WTC11 (cell line): ENCODE measurements around the gene NSF. TPM values are rescaled to one million over a fixed set of nuclear protein-coding genes. Genes with fewer than 3 reads are reported as not detected.

ENCODE experiments used
- ATAC-seq: fragments of 200-7000 bp; cut with Tn5 transposase; 2 replicates; pipeline ENCODE4 v1.10.0; 2021; ENCODE audit warnings: mild to moderate bottlenecking, moderate library complexity
- CTCF ChIA-PET: fragments of 300-600 bp; sonication (Branson Sonifier 250); formaldehyde crosslinking; loops from one replicate; lab custom pipeline; 2021; ENCODE audit warnings: antibody characterized with exemption; lab: Charles Lee
- POLR2A ChIA-PET: fragments of 350-600 bp; sonication (Branson Sonifier 250); formaldehyde crosslinking; loops from one replicate; lab custom pipeline; 2021; ENCODE audit warnings: antibody characterized with exemption; lab: Charles Lee
- DNase-seq: peaks from one replicate; pipeline ENCODE4 v3.0.0; 2021; ENCODE audit warnings: low spot score
- H3K27ac Mint-ChIP-seq: 2 replicates; pipeline ENCODE4 v1.8.0; 2021; ENCODE audit warnings: mixed read lengths
- H3K27me3 Mint-ChIP-seq: 2 replicates; pipeline ENCODE4 v1.8.0; 2021; ENCODE audit warnings: low read depth, mild to moderate bottlenecking, moderate library complexity, mixed read lengths
- H3K36me3 Mint-ChIP-seq: 2 replicates; pipeline ENCODE4 v1.8.0; 2021; ENCODE audit warnings: mixed read lengths
- H3K4me1 Mint-ChIP-seq: 2 replicates; pipeline ENCODE4 v1.8.0; 2022; ENCODE audit warnings: mixed read lengths
- H3K4me3 Mint-ChIP-seq: 2 replicates; pipeline ENCODE4 v1.8.0; 2021; ENCODE audit warnings: mild to moderate bottlenecking, moderate library complexity, mixed read lengths
- H3K9me3 Mint-ChIP-seq: 2 replicates; pipeline ENCODE4 v1.8.0; 2021; ENCODE audit warnings: mixed read lengths
- ARID4B ChIP-seq: sonication (generic); formaldehyde crosslinking; IDR thresholded peaks from 2 replicates; pipeline ENCODE4 v1.8.0; 2023; ENCODE audit warnings: missing genetic modification reagents, mild to moderate bottlenecking, borderline replicate concordance
- CREB1 ChIP-seq: sonication (generic); formaldehyde crosslinking; IDR thresholded peaks from 2 replicates; pipeline ENCODE4 v1.8.0; 2023; ENCODE audit warnings: mild to moderate bottlenecking, missing genetic modification reagents
- CTCF ChIP-seq: fragments of 200-600 bp; IDR thresholded peaks from 2 replicates; pipeline ENCODE4 v1.8.0; 2022; ENCODE audit warnings: antibody characterized with exemption
- FOXP1 ChIP-seq: sonication (generic); formaldehyde crosslinking; IDR thresholded peaks from 2 replicates; pipeline ENCODE4 v1.8.0; 2022; ENCODE audit warnings: missing genetic modification reagents, mild to moderate bottlenecking, moderate library complexity, borderline replicate concordance
- FOXP4 ChIP-seq: sonication (generic); formaldehyde crosslinking; IDR thresholded peaks from 2 replicates; pipeline ENCODE4 v1.8.0; 2022; ENCODE audit warnings: mild to moderate bottlenecking, missing genetic modification reagents
- GTF2I ChIP-seq: fragments of 250-450 bp; sonication (Bioruptor Pico); conservative IDR thresholded peaks from 2 replicates; pipeline ENCODE4 v1.4.0; 2021; ENCODE audit warnings: mild to moderate bottlenecking
- MAX ChIP-seq: sonication (generic); formaldehyde crosslinking; IDR thresholded peaks from 2 replicates; pipeline ENCODE4 v1.8.0; 2022; ENCODE audit warnings: mild to moderate bottlenecking, missing genetic modification reagents
- MLX ChIP-seq: sonication (generic); formaldehyde crosslinking; IDR thresholded peaks from 2 replicates; pipeline ENCODE4 v1.8.1; 2023; ENCODE audit warnings: mild to moderate bottlenecking, missing genetic modification reagents, moderate library complexity
- NR1H2 ChIP-seq: sonication (generic); formaldehyde crosslinking; IDR thresholded peaks from 2 replicates; pipeline ENCODE4 v1.9.0; 2021; ENCODE audit warnings: mild to moderate bottlenecking, moderate library complexity, missing genetic modification reagents
- OVOL2 ChIP-seq: fragments of 250-450 bp; sonication (Bioruptor Pico); IDR thresholded peaks from 2 replicates; pipeline ENCODE4 v1.9.0; 2021; ENCODE audit warnings: mild to moderate bottlenecking, borderline replicate concordance
- USF1 ChIP-seq: sonication (generic); formaldehyde crosslinking; IDR thresholded peaks from 2 replicates; pipeline ENCODE4 v1.8.0; 2022; ENCODE audit warnings: mild to moderate bottlenecking, missing genetic modification reagents
- ZBTB43 ChIP-seq: sonication (generic); formaldehyde crosslinking; IDR thresholded peaks from 2 replicates; pipeline ENCODE4 v1.8.1; 2023; ENCODE audit warnings: mild to moderate bottlenecking, missing genetic modification reagents
- ZNF263 ChIP-seq: sonication (generic); formaldehyde crosslinking; IDR thresholded peaks from 2 replicates; pipeline ENCODE4 v1.8.1; 2022; ENCODE audit warnings: low read depth, mild to moderate bottlenecking, moderate library complexity, missing genetic modification reagents
- ZNF317 ChIP-seq: sonication (generic); formaldehyde crosslinking; IDR thresholded peaks from 2 replicates; pipeline ENCODE4 v1.8.1; 2023; ENCODE audit warnings: low read depth, mild to moderate bottlenecking, moderate library complexity, missing genetic modification reagents, borderline replicate concordance
- ZNF396 ChIP-seq: fragments of 250-450 bp; sonication (Bioruptor Pico); IDR thresholded peaks from 2 replicates; pipeline ENCODE4 v1.8.0; 2021; ENCODE audit warnings: mild to moderate bottlenecking, moderate library complexity, borderline replicate concordance
- total RNA-seq: library from RNA; stranded (reverse); gene quantifications from 3 replicates; pipeline ENCODE4 v1.2.3, GENCODE V29; 2021

The NSF gene
- total RNA-seq, 1 experiment from 2014 or later, result 23.0 TPM

- peak; percentile 75; the same call in 1 of the 2 replicates for TF ChIP-seq ZBTB43
- TF ChIP-seq MLX, result no peak
- TF ChIP-seq USF1 (CRISPR knock-in tag), result peak; percentile 31; the same call in 1 of the 2 replicates
- TF ChIP-seq FOXP4, result peak; percentile 94; the same call in 1 of the 2 replicates
- no peak for TF ChIP-seq OVOL2
- 0 out of 2 replicates have a peak, but pooled peaks have one; percentile 17 for TF ChIP-seq ARID4B (CRISPR knock-in tag)
- TF ChIP-seq FOXP1 (CRISPR knock-in tag), result peak; percentile 84
- no peak for TF ChIP-seq ZNF396
Observed at GRCh38 chr17:46772475-46773220, 182.2 kb downstream of the NSF start (continued).

GRCh38 chr17:46773221-46773605, 182.7 kb downstream of the NSF start:
- POLR2A ChIA-PET, result interaction anchor here (1.0 kb wide), 1 partner anchor 46 kb away, joined by 3 read pairs; no protein-coding TSS in a partner anchor
- no peak for ATAC-seq
- H3K4me1 Mint-ChIP-seq, result peaks cover 41% of the 10 kb centered on the region
- H3K9me3 Mint-ChIP-seq, result no peaks in the 10 kb centered on the region
- DNase-seq, result peak; percentile 17
- peak overlapping the region; percentile 76 for H3K27ac Mint-ChIP-seq
- no peak for TF ChIP-seq GTF2I (CRISPR knock-in tag)
- H3K4me3 Mint-ChIP-seq, result peak overlapping the region; percentile 68
- H3K36me3 Mint-ChIP-seq, result peaks cover 12% of the 10 kb centered on the region
- peaks cover 80% of the 10 kb centered on the region for H3K27me3 Mint-ChIP-seq
- CTCF ChIA-PET, result interaction anchor here (0.6 to 1.6 kb wide), 6 partner anchors 8 to 1568 kb away, joined by 3 to 7 read pairs (median 4); no protein-coding TSS in a partner anchor

- peaks cover 44% of the 10 kb centered on the region for H3K4me1 Mint-ChIP-seq
- TF ChIP-seq NR1H2, result no peak
- no peak for TF ChIP-seq MAX
- no peak for TF ChIP-seq ZNF317
- no peak for TF ChIP-seq CTCF
- TF ChIP-seq CREB1, result no peak
- TF ChIP-seq ZNF263 (CRISPR knock-in tag), result no peak
- H3K4me3 Mint-ChIP-seq, result no peak overlapping the region
- ChIA-PET POLR2A (no interaction called here), CTCF (interaction anchor here (0.6 to 1.6 kb wide), 4 partner anchors 49 to 1569 kb away, joined by 3 to 5 read pairs (median 4); no protein-coding TSS in a partner anchor)
- no peak overlapping the region for H3K27ac Mint-ChIP-seq
- ATAC-seq, result no peak
- DNase-seq, result peak; percentile 11
- no peaks in the 10 kb centered on the region for H3K9me3 Mint-ChIP-seq
- H3K27me3 Mint-ChIP-seq, result peaks cover 80% of the 10 kb centered on the region
- H3K36me3 Mint-ChIP-seq, result peaks cover 8% of the 10 kb centered on the region
Observed at GRCh38 chr17:46773676-46774075, 183.2 kb downstream of the NSF start.
